HepG2 (cell line): ENCODE results near the gene XIAP. TPM values are rescaled to one million over a fixed set of nuclear protein-coding genes. Genes with fewer than 3 reads are reported as not detected.
"Not testable (repeated sequence)": the region's sequence is repeated elsewhere in the genome, so short reads cannot be mapped to it uniquely, and the experiment has no call there.

Experiments used
- ATAC-seq: fragments of 200-7000 bp; cut with Tn5 transposase; 3 replicates; pipeline ENCODE4 v1.9.1; 2020; ENCODE audit warnings: mild to moderate bottlenecking, moderate library complexity
- BruUV-seq: library from RNA; stranded (reverse); fragments of 400-500 nt; replicated peaks from 2 replicates; lab custom pipeline; 2021; lab: Mats Ljungman, UMichigan
- CTCF ChIA-PET: fragments of 300-600 bp; formaldehyde crosslinking; extraction: SDS; loops from one replicate; lab custom pipeline; 2021; ENCODE audit warnings: low total read pairs, inconsistent platforms, low intra/inter-chr PET ratio; lab: Yijun Ruan, JAX
- POLR2A ChIA-PET: fragments of 350-600 bp; sonication (Branson Sonifier 250); formaldehyde crosslinking; loops from one replicate; lab custom pipeline; 2020; ENCODE audit warnings: antibody characterized with exemption, inconsistent platforms; lab: Yijun Ruan, JAX
- DNase-seq: peaks from one replicate; pipeline ENCODE4 v3.0.0-alpha.2; 2015; ENCODE audit warnings: low spot score
- FAIRE-seq: peaks from 3 replicates; lab custom pipeline; 2011; peaks lifted over from hg19 to GRCh38; lab: Jason Lieb, UNC
- H2AFZ ChIP-seq: one replicate; pipeline ENCODE4 v1.6.1; 2011; ENCODE audit warnings: low read length, inconsistent platforms
- H3K27ac ChIP-seq: fragments of 300-600 bp; 3 replicates; pipeline ENCODE4 v1.8.0; 2011; ENCODE audit warnings: mixed run types, mild to moderate bottlenecking, mixed read lengths, low read length, inconsistent platforms; ENCODE audit not compliant: insufficient read depth; ENCODE audit errors: extremely low read length
- H3K27me3 ChIP-seq, 2 experiments: fragments of 200-600 bp in 1 of 2; 2 replicates in 1 of 2; 3 replicates in 1 of 2; pipeline versions ENCODE4 v1.6.0 to v1.8.0; 2011; ENCODE audit warnings: low read length in 2 of 2, mild to moderate bottlenecking in 2 of 2, moderate library complexity in 2 of 2, inconsistent platforms in 1 of 2; ENCODE audit not compliant: insufficient read depth in 2 of 2, control insufficient read depth in 1 of 2
- H3K36me3 ChIP-seq, 2 experiments: fragments of 200-600 bp in 1 of 2; replicated peaks in 1 of 2; 2 replicates in 1 of 2; 3 replicates in 1 of 2; pipeline versions ENCODE4 v1.5.1 to v1.8.0; 2011; ENCODE audit warnings: low read length in 2 of 2, inconsistent platforms in 1 of 2; ENCODE audit not compliant: insufficient read depth in 2 of 2, control insufficient read depth in 1 of 2
- H3K4me1 ChIP-seq: 2 replicates; pipeline ENCODE4 v1.5.1; 2012; ENCODE audit warnings: low read length, inconsistent platforms; ENCODE audit not compliant: insufficient read depth
- H3K4me2 ChIP-seq: 2 replicates; pipeline ENCODE4 v1.6.0; 2011; ENCODE audit warnings: low read depth, low read length, inconsistent platforms
- H3K4me3 ChIP-seq, 3 experiments: fragments of 200-600 bp in 1 of 3; sonication (generic), shearing (Covaris generic) in 1 of 3; replicated peaks in 1 of 3; 2 replicates each; pipeline ENCODE4 v1.5.1; 2011 to 2016; ENCODE audit warnings: low read length in 3 of 3, inconsistent platforms in 2 of 3, low read depth in 2 of 3, mild to moderate bottlenecking in 2 of 3, control low read depth in 1 of 3, mixed read lengths in 1 of 3; ENCODE audit not compliant: insufficient read depth in 1 of 3
- H3K79me2 ChIP-seq: one replicate; pipeline ENCODE4 v1.6.1; 2011; ENCODE audit warnings: low read length, inconsistent platforms; ENCODE audit not compliant: insufficient read depth
- H3K9ac ChIP-seq: 2 replicates; pipeline ENCODE4 v1.6.0; 2011; ENCODE audit warnings: mild to moderate bottlenecking, low read depth, low read length, inconsistent platforms; ENCODE audit not compliant: insufficient read depth
- H3K9me3 ChIP-seq: 2 replicates; pipeline ENCODE4 v1.5.1; 2012; ENCODE audit warnings: mild to moderate bottlenecking, low read length
- H4K20me1 ChIP-seq: 2 replicates; pipeline ENCODE4 v1.6.0; 2011; ENCODE audit warnings: inconsistent platforms, mild to moderate bottlenecking, low read length, moderate library complexity; ENCODE audit not compliant: insufficient read depth
- HNRNPK ChIP-seq: fragments of 200-400 bp; formaldehyde crosslinking; IDR thresholded peaks from 2 replicates; pipeline ENCODE4 v1.6.1; 2018; ENCODE audit warnings: low read length, low read depth, moderate library complexity, mild to moderate bottlenecking; ENCODE audit not compliant: poor library complexity, severe bottlenecking
- KLF11 ChIP-seq: IDR thresholded peaks from 2 replicates; pipeline ENCODE4 v1.6.1; 2016; ENCODE audit warnings: missing compliant biosample characterization
- NFE2 ChIP-seq: sonication (generic); formaldehyde crosslinking; IDR thresholded peaks from 2 replicates; pipeline ENCODE4 v1.4.0; 2020; ENCODE audit warnings: missing genetic modification reagents
- SETDB1 ChIP-seq: sonication (generic); formaldehyde crosslinking; IDR thresholded peaks from 2 replicates; pipeline ENCODE4 v1.5.1; 2020; ENCODE audit warnings: missing genetic modification reagents, mild to moderate bottlenecking, borderline replicate concordance
- TARDBP ChIP-seq: sonication (generic); formaldehyde crosslinking; IDR thresholded peaks from 2 replicates; pipeline ENCODE4 v1.8.0; 2022; ENCODE audit warnings: mild to moderate bottlenecking, missing genetic modification reagents
- ZNF362 ChIP-seq: sonication (generic); formaldehyde crosslinking; IDR thresholded peaks from 2 replicates; pipeline ENCODE4 v1.4.0; 2020; ENCODE audit warnings: missing genetic modification reagents, mild to moderate bottlenecking, borderline replicate concordance
- ZNF740 ChIP-seq: sonication (generic); formaldehyde crosslinking; IDR thresholded peaks from 2 replicates; pipeline ENCODE4 v1.4.0; 2020; ENCODE audit warnings: missing genetic modification reagents
- WGBS: methylation state at CpG from one replicate; pipeline ENCODE4 v1.1.6; 2017; ENCODE audit warnings: low lambda C conversion rate; 5-methylcytosine and 5-hydroxymethylcytosine counted together
- in situ Hi-C: cut with HindIII; loops from 2 replicates; pipeline ENCODE4 v1.10.0; 2017; ENCODE audit warnings: low pct_unique_long_range_greater_than_20kb; ENCODE audit not compliant: extremely low pct_ligation_motif_present
- intact Hi-C: fragments of 100-400 bp; cut with micrococcal nuclease; formaldehyde crosslinking; loops from one replicate; pipeline ENCODE4 v1.10.0; 2022; ENCODE audit not compliant: unreplicated experiment
- polyA plus RNA-seq, 8 experiments: library from polyadenylated mRNA; depleted of rRNA in 3 of 8; stranded (reverse) in 7 of 8; unstranded in 1 of 8; fragments of >200 nt; fragmentation: Illumina TruSeq in 4 of 8; extraction: Trizol in 4 of 8; gene quantifications; 2 replicates each; pipeline versions ENCODE4 v1.2.1 to v1.2.3, GENCODE V29; 2011 to 2016; ENCODE audit warnings: low read depth in 4 of 8, missing spikeins in 1 of 8, mixed read lengths in 1 of 8; ENCODE audit not compliant: insufficient read depth in 1 of 8
- total RNA-seq, 5 experiments: library from RNA; depleted of rRNA; stranded (reverse); fragments of >200 nt; fragmentation: Illumina TruSeq; extraction: Trizol; gene quantifications; 2 replicates each; pipeline ENCODE4 v1.2.3, GENCODE V29; 2016; ENCODE audit warnings: low read depth in 1 of 5

The XIAP gene
- total and polyA plus RNA-seq, 2 of the 13 experiments (the other 11 are each of a cell fraction or from before 2014, with no cell fraction given): 12.9 to 29.5 TPM

GRCh38 chrX:123849096-123849495 lies 10.8 kb upstream of the XIAP start:
- CTCF ChIA-PET: no interaction called here

GRCh38 chrX:123849906-123850305 lies 9.9 kb upstream of the XIAP start:
- H3K79me2 ChIP-seq, H3K4me2 ChIP-seq, intact Hi-C loops, H3K4me3 ChIP-seq, H3K9ac ChIP-seq, H3K27ac ChIP-seq, H3K27me3 ChIP-seq, H2AFZ ChIP-seq, DNase-seq, in situ Hi-C loops, H4K20me1 ChIP-seq, POLR2A ChIA-PET, H3K9me3 ChIP-seq, H3K36me3 ChIP-seq, ATAC-seq, BruUV-seq, CTCF ChIA-PET, FAIRE-seq: not testable (repeated sequence)
- WGBS: 75% methylated on average over 9 of the region's 9 CpGs
- peaks cover 11% of the 10 kb centered on the region for H3K4me1 ChIP-seq

More at GRCh38 chrX:123849096-123849495, 10.8 kb upstream of the XIAP start:
- H3K4me3 ChIP-seq: no peak overlapping the region
- H3K27ac ChIP-seq: no peak overlapping the region
- no peaks in the 10 kb centered on the region for H3K79me2 ChIP-seq
- ATAC-seq: no peak
- H3K4me2 ChIP-seq: peak overlapping the region; percentile 32; the same call in 1 of the 2 replicates
- no peak for FAIRE-seq
- H4K20me1 ChIP-seq: no peaks in the 10 kb centered on the region
- no peak for TF ChIP-seq ZNF740 (CRISPR knock-in tag)
- TF ChIP-seq SETDB1 (CRISPR knock-in tag): no peak
- TF ChIP-seq TARDBP (CRISPR knock-in tag): no peak
- no peak for TF ChIP-seq ZNF362 (CRISPR knock-in tag)
- TF ChIP-seq NFE2: no peak
- no peak for TF ChIP-seq KLF11 (CRISPR knock-in tag)
- TF ChIP-seq HNRNPK: no peak
- intact Hi-C loops (no loop called here), in situ Hi-C loops (no loop called here)
- no peaks in the 10 kb centered on the region for H3K27me3 ChIP-seq
- no peak overlapping the region for H3K9ac ChIP-seq
- H3K9me3 ChIP-seq: no peaks in the 10 kb centered on the region
- H3K4me1 ChIP-seq: peaks cover 11% of the 10 kb centered on the region
- POLR2A ChIA-PET: no interaction called here
- no peak overlapping the region for H2AFZ ChIP-seq
- no peaks in the 10 kb centered on the region for H3K36me3 ChIP-seq
- 42% methylated on average over 11 of the region's 12 CpGs for WGBS
- no peak for DNase-seq
- no TSS peak for BruUV-seq
